HG03457 (cell line): ENCODE measurements around the gene GRK3.
"Not testable (repeated sequence)": the region's sequence is repeated elsewhere in the genome, so short reads cannot be mapped to it uniquely, and the experiment has no call there.

Source experiments
- ATAC-seq: cut with Tn5 transposase; IDR thresholded peaks from one replicate; pipeline ENCODE4 v1.9.1; 2021; ENCODE audit warnings: moderate number of reproducible peaks; ENCODE audit not compliant: unreplicated experiment

The GRK3 gene

GRCh38 chr22:25570486-25570885, 6.0 kb downstream of the GRK3 start:
- ATAC-seq = no peak

DNA sequence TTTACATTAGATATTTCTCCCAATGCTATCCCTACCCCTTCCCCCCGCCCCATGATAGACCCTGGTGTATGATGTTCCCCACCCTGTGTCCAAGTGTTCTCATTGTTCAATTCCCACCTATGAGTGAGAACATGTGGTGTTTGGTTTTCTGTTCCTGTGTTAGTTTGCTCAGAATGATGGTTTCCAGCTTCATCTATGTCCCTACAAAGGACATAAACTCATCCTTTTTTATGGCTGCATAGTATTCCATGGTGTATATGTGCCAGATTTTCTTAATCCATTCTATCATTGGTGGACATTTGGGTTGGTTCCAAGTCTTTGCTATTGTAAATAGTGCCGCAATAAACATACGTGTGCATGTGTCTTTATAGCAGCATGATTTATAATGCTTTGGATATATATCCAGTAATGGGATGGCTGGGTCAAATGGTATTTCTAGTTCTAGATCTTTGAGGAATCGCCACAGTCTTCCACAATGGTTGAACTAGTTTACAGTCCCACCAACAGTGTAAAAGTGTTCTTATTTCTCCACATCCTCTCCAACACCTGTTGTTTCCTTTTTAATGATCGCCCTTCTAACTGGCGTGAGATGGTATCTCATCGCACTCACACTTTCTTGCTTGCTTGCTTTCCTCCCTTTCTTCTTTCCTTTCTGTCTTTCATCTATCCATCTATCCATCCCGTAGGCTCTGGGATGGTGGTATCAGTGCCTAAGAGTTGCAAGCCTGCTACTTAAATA, 7.7 kb downstream of the GRK3 start:
- ATAC-seq = not testable (repeated sequence)

DNA sequence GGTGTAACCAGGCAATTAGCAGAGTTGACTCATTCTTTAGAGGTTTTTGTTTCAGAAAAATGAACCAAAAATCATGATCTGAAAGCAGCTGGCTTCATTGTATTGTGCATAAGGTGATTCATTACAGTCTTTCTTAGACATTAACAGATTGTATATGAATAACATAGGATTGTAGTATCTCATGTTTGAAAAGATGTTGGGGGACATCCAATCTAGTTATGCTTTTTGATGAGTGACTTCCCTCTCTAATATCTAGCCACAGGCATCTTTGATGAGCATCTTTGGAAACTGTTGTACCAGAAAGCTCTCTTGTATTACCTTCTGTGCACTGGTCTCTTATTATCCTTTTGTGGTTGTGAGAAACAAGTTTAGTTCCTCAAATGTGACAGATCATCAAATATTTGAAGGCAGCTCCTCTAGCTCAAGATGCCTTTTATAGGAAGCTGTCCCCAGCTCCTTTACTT, 8.3 kb downstream of the GRK3 start:
- ATAC-seq = peak; percentile 53

- ATAC-seq = no peak
Measured at GRCh38 chr22:25573841-25574240, 9.4 kb downstream of the GRK3 start.

- ATAC-seq = no peak
Measured at GRCh38 chr22:25574736-25575135, 10.3 kb downstream of the GRK3 start.

GRCh38 chr22:25575674-25576392, 11.4 kb downstream of the GRK3 start:
- not testable (repeated sequence) for ATAC-seq

GRCh38 chr22:25581452-25581851, 17.0 kb downstream of the GRK3 start:
- not testable (repeated sequence) for ATAC-seq

GRCh38 chr22:25582946-25583345, 18.5 kb downstream of the GRK3 start:
- no peak for ATAC-seq

DNA sequence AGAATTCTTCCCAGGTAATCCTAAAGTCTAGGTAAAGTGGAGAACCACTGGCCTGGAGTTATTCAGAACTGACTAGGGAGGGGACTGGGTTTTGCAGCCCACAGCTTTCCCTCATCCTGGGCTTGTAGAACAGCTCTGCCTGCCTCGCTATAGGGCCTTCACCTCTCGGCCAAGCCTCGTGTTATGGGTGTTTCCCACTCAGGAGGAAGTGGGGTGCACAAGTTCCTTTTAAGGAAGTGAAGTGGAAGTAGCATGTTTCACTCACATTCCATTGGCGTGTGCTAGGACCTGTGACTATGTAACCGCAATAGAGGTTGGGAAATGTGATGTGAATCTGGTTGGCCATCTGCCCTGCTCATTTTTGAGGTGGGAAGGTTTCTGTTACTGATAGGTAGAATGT, 20.5 kb downstream of the GRK3 start:
- not testable (repeated sequence) for ATAC-seq

- not testable (repeated sequence) for ATAC-seq
Measured at GRCh38 chr22:25589664-25590063, 25.2 kb downstream of the GRK3 start.

DNA sequence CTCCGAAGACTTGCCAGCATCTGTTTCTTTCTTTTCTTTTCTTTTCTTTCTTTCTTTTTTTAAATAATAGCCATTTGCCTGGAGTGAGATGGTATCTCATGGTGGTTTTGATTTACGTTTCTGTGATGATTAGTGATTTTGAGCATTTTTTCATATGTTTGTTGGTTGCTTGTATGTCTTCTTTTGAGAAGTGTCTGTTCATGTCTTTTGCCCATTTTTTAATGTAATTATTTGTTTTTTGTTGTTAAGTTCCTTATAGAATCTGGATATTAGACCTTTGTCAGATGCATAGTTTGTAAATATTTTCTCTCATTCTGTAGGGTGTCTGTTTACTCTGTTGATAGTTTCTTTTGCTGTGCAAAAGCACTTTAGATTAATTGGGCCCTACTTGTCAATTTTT, 28.8 kb downstream of the GRK3 start:
- not testable (repeated sequence) for ATAC-seq

DNA sequence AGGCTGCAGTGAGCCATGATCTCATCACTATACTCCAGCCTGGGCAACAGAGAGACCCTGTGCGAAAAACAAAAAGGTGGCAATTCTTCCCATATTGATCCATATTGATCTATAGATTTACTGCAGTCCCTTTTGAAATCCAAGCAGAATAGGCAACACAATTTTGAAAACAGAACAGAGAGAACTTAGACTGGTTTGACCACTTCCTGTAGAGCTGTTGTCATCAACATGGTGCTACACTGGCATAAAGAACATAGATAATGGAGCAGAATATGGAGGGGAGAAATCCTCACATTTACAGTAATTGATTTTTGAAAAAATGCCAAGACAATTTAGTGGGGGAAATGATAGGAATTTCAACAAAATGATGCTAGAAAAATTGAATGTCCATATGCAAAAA, 34.1 kb downstream of the GRK3 start:
- ATAC-seq = no peak

DNA sequence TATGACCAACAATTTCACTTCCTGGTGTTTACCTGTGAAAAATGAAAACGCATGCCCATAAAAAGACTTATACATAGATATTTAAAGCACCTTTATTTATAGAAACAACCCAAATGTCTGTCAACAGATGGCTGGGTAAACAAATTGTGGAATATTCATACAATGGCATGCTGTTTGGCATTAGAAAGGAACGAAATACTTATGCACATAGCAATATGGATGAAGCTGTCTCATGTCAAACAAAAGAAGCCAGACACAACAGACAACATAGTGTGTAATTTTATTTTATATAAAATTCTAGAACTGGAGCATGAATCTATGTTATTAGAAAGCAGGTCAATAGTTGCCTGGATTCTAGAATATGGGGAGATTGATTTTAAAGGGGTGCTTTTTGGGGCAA, 38.0 kb downstream of the GRK3 start:
- no peak for ATAC-seq

- no peak for ATAC-seq
Measured at GRCh38 chr22:25602916-25603315, 38.4 kb downstream of the GRK3 start.

- ATAC-seq = not testable (repeated sequence)
Measured at GRCh38 chr22:25605146-25605545, 40.7 kb downstream of the GRK3 start.

DNA sequence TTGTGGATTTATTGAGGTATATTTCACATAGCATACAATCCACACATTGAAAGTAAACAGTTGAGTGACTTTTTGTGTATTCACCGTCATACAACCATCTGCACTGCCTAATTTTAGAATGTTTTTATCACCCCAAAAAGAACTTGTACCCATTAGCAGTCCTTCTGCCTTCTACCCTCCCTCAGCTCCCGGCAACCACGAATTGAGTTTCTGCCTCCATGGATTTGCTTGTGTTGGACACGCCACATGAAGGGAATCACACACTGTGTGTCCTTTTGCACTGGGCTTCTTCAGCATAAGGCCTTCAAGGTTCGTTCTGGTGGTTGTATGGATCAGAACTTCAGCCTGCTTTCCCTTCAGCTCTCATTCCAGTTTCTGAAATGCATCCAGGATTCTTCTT, 41.1 kb downstream of the GRK3 start:
- ATAC-seq = not testable (repeated sequence)

- ATAC-seq = not testable (repeated sequence)
Measured at GRCh38 chr22:25611284-25611683, 46.8 kb downstream of the GRK3 start.

DNA sequence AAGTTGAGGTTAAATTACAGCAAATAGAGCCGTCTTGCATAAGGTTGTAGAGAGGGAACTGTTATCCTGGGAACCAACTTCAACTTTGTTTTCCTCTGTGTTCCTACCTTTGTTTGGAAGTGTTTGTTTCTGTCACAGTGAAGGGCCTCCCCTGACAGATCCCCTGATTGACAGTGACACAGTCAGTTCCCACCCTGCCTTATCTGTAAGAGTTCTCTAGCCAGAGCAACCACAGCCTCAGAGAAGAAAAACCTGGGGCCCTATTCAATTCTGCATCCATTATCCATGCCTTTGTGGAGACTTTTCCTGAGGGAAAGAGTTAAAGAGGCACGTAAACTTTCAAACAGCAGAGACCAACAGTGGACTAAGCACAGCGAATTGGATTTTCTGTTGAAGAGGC, 48.7 kb downstream of the GRK3 start:
- ATAC-seq = not testable (repeated sequence)

GRCh38 chr22:25613558-25613957, 49.1 kb downstream of the GRK3 start:
- ATAC-seq = not testable (repeated sequence)

DNA sequence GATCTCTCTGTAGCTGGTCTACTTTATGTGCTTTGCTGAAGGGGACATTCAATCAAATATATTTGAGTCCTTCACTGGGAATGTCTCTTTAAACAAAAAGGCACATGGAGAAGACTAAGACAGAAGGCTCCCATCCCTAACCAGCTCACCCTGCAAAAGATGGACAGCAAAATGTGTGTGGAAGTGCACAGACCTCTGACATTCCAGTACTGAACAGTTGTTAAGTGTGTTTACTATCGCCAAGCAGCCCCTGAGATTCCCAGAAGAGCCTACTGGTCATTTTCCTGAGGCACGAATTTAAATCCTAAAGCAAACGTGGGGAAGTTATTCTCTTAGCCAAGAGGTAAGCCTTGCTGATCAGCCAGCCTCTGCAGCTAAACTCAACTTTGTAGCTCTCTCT, 50.3 kb downstream of the GRK3 start:
- ATAC-seq = not testable (repeated sequence)

DNA sequence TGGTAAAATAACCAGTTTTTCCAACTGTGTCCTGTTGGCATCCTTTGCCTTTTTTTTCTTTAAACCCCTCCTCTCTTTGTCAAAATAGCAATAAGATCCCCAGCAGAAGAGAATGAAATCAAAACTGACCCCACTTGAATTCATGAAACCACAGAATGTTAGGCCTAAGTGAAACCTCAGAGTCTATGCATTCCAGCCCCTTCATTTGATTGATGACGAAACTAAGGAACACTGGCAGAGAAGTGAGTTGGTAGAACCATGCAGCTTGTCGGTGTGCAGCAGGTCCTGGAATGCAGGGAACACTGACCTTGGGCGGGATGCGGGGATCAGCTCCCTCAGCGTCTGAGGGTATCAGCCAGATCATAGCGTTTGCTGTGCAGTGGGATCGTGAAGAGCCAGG, 57.5 kb downstream of the GRK3 start:
- ATAC-seq = no peak

GRCh38 chr22:25623310-25623734, 58.8 kb downstream of the GRK3 start:
- ATAC-seq = no peak
